Measurements from ENCODE around the gene CLDN14.

CLDN14 gene

DNA sequence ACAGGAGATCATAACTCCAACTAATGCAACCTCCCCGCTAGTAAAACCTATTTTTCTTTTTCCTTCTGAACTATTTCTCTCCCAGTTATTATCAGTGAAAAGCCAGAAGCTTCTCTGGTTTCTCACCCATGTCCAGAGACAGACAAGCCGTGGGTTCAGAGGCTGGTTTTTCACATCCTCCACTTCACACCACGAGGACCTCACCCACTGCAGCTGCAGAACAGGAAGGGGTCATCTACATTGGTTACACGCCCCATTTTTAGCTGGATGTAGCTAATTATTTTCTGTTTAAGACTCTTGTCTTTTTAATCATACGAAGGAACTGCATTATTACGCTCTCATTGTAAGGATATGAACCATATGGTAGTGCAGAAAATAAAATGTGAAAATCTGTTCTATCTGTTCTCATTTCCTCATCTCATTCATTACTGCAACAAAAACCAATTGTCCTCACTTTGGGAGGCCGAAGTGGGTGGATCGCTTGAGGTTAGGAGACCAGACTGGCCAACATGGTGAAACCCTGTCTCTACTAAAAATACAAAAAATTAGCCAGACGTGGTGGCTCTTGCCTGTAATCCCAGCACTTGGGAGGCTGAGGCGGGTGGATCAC, 39.1 kb upstream of the CLDN14 start:
- DNase-seq (ENCODE audit: low read depth): no peak
- TF ChIP-seq, protein P1, sequence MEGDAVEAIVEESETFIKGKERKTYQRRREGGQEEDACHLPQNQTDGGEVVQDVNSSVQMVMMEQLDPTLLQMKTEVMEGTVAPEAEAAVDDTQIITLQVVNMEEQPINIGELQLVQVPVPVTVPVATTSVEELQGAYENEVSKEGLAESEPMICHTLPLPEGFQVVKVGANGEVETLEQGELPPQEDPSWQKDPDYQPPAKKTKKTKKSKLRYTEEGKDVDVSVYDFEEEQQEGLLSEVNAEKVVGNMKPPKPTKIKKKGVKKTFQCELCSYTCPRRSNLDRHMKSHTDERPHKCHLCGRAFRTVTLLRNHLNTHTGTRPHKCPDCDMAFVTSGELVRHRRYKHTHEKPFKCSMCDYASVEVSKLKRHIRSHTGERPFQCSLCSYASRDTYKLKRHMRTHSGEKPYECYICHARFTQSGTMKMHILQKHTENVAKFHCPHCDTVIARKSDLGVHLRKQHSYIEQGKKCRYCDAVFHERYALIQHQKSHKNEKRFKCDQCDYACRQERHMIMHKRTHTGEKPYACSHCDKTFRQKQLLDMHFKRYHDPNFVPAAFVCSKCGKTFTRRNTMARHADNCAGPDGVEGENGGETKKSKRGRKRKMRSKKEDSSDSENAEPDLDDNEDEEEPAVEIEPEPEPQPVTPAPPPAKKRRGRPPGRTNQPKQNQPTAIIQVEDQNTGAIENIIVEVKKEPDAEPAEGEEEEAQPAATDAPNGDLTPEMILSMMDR (conservative IDR thresholded peaks at IDR 0.05; ENCODE audit: low read length): no peak
- H3K4me3 ChIP-seq (ENCODE audit: low read length): no peak overlapping the region

DNA sequence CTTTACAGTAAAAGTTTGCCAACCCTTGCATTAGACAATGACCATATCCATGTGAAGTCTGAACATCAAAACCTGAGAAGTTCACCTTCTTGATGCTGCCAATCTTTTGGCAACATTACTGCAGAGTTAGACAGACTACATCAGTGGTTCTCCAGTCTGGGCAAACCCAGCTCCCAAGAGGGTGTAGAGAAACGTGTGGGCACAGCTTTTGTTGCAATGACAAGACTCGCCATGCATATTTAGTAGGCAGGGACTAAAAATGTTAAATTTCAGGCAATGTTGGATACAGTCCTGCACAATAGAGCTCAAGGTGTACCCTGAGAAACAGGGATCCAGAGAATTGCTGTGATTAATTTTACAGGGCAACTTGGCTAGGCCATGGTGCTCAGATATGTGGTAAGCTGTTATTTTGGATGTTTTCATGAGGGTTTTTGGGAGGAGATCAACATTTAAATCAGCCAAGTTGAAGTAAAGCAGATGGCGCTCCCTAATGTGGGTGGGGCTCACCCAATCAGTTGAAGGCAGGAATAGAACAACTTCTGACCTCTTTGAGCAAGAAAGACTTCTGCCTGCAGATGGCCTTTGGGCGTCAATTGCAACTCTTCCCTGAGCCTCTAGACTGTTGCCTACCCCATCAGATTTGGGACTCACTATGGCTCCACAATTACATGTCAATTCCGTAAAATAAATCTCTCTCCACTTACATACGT, 37.6 kb upstream of the CLDN14 start:
- TF ChIP-seq, protein P1 (conservative IDR thresholded peaks at IDR 0.05; ENCODE audit: low read length): no peak
- no peak for DNase-seq (ENCODE audit: low read depth)
- H3K4me3 ChIP-seq (ENCODE audit: low read length): no peak overlapping the region

DNA sequence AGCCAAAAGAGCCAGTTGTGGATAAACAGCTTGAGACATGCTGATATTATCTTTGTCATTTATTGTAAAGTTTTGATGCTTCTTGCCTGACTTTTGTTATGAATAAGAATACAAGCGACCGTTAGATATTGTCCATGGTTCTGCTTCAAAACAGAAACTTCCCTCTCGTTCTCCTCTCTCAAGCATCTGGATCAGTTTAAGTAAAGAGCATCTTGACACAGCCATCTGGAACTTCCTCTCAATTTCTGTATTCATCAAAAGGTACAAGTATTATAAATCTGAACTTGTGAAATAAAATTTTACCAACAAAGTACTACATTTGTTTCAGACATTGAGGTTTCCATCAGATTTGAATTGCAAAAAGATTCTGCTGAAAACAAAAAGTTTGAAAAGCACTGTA, 36.4 kb upstream of the CLDN14 start:
- peak; percentile 45 for DNase-seq (ENCODE audit: low read depth)
- H3K4me3 ChIP-seq (ENCODE audit: low read length): no peak overlapping the region
- TF ChIP-seq, protein P1 (conservative IDR thresholded peaks at IDR 0.05; ENCODE audit: low read length): no peak

DNA sequence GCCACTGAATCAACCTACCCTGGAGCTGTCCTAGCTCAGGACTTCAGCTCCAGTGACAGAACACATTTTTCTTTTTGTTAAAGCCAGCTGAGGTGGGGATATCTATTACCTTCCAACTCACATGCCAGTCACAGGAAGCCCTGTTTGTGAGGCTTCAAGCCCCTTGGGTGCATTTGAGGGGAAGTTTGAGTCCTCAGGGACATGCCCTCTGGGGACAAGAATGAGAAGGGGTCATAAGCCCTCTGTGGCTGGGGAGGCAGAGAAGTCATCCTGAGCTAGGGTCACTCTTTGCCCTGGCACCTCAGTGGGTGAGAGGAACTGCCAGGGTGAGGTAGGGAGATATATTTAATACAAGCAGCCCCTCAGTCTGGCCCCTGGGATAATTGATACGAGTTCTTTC, 33.5 kb upstream of the CLDN14 start:
- TF ChIP-seq, protein P1 (conservative IDR thresholded peaks at IDR 0.05; ENCODE audit: low read length): no peak
- H3K4me3 ChIP-seq (ENCODE audit: low read length): no peak overlapping the region
- no peak for DNase-seq (ENCODE audit: low read depth)

DNA sequence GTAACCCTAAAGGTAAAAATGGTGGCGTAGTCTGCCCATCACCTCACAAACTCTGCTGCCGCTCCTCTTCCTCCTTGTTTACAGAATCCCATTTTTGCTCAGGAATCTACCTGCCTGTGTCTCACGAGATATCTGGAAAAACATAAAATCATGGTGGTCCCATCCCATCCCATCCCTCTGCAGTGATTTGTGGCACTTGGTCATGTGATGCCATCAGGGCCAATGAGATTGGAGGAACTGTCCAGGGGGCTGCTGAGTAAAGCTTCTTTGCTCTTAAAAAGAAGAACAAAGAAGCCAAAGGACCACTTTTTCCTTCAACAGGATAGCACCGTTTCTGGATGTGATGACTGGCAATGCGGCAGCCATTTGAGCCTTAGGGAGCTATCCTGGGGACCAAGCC, 33.0 kb upstream of the CLDN14 start:
- TF ChIP-seq, protein P1 (conservative IDR thresholded peaks at IDR 0.05; ENCODE audit: low read length): no peak
- H3K4me3 ChIP-seq (ENCODE audit: low read length): no peak overlapping the region
- no peak for DNase-seq (ENCODE audit: low read depth)

GRCh38 chr21:36511484-36512220, 31.7 kb upstream of the CLDN14 start:
- peak; percentile 75 for DNase-seq (ENCODE audit: low read depth)
- no peak overlapping the region for H3K4me3 ChIP-seq (ENCODE audit: low read length)
- TF ChIP-seq, protein P1 (conservative IDR thresholded peaks at IDR 0.05; ENCODE audit: low read length): no peak

Data from AG10803 (cell line).